NCI-H345 (cell line): ENCODE results near the gene TMEM192.
"Not testable (repeated sequence)": the region's sequence is repeated elsewhere in the genome, so short reads cannot be mapped to it uniquely, and the experiment has no call there.

ENCODE experiments used
- DNase-seq: peaks from one replicate; lab custom pipeline; 2025; lab: John Stamatoyannopoulos, UW

The TMEM192 gene

GRCh38 chr4:165092187-165092586 lies 20.5 kb downstream of the TMEM192 start:
- not testable (repeated sequence) for DNase-seq

- no peak for DNase-seq
Observed at GRCh38 chr4:165088366-165088765, 24.3 kb downstream of the TMEM192 start.

GRCh38 chr4:165085946-165086345 lies 26.7 kb downstream of the TMEM192 start:
- DNase-seq: no peak

- DNase-seq: not testable (repeated sequence)
Observed at GRCh38 chr4:165084787-165085186, 27.9 kb downstream of the TMEM192 start.

GRCh38 chr4:165079476-165079875 lies 33.2 kb downstream of the TMEM192 start:
- DNase-seq: peak; percentile 4

GRCh38 chr4:165077034-165077578 lies 35.6 kb downstream of the TMEM192 start:
- DNase-seq: no peak

- DNase-seq: not testable (repeated sequence)
Observed at GRCh38 chr4:165073346-165073745, 39.3 kb downstream of the TMEM192 start.

GRCh38 chr4:165070560-165070959 lies 42.1 kb downstream of the TMEM192 start:
- no peak for DNase-seq

GRCh38 chr4:165060938-165061337 lies 51.7 kb downstream of the TMEM192 start:
- DNase-seq: no peak

- no peak for DNase-seq
Observed at GRCh38 chr4:165059386-165059785, 53.3 kb downstream of the TMEM192 start.

GRCh38 chr4:165058666-165059065 lies 54.0 kb downstream of the TMEM192 start:
- DNase-seq: no peak

GRCh38 chr4:165055601-165056000 lies 57.1 kb downstream of the TMEM192 start:
- no peak for DNase-seq

GRCh38 chr4:165053645-165054044 lies 59.0 kb downstream of the TMEM192 start, which contains the start of gene TRIM75:
TSS of gene TRIM75 (plus strand) at chr4:165053866. CDS start at chr4:165059148, 5,282 bp downstream.
- no peak for DNase-seq

- DNase-seq: no peak
Observed at GRCh38 chr4:165052627-165053026, 60.0 kb downstream of the TMEM192 start.

- no peak for DNase-seq
Observed at GRCh38 chr4:165048170-165048569, 64.5 kb downstream of the TMEM192 start.

- DNase-seq: no peak
Observed at GRCh38 chr4:165031436-165032211, 81.0 kb downstream of the TMEM192 start, which contains the start of gene TRIM60. TSS of gene TRIM60 (plus strand) at chr4:165031999. CDS start at chr4:165040073, 8,074 bp downstream.

- no peak for DNase-seq
Observed at GRCh38 chr4:165027762-165028402, 84.8 kb downstream of the TMEM192 start.

- DNase-seq: not testable (repeated sequence)
Observed at GRCh38 chr4:165025782-165026181, 86.9 kb downstream of the TMEM192 start.
